Measurements from ENCODE around the gene UNC5A. TPM values are rescaled to one million over a fixed set of nuclear protein-coding genes. Genes with fewer than 3 reads are reported as not detected.

Gene UNC5A
- total and polyA plus RNA-seq, 8 donors = 0.09 to 3.6 (median 0.32) TPM

- FAIRE-seq = no peak
- H3K9me3 ChIP-seq = no peaks in the 10 kb centered on the region
- TF ChIP-seq, protein P1, sequence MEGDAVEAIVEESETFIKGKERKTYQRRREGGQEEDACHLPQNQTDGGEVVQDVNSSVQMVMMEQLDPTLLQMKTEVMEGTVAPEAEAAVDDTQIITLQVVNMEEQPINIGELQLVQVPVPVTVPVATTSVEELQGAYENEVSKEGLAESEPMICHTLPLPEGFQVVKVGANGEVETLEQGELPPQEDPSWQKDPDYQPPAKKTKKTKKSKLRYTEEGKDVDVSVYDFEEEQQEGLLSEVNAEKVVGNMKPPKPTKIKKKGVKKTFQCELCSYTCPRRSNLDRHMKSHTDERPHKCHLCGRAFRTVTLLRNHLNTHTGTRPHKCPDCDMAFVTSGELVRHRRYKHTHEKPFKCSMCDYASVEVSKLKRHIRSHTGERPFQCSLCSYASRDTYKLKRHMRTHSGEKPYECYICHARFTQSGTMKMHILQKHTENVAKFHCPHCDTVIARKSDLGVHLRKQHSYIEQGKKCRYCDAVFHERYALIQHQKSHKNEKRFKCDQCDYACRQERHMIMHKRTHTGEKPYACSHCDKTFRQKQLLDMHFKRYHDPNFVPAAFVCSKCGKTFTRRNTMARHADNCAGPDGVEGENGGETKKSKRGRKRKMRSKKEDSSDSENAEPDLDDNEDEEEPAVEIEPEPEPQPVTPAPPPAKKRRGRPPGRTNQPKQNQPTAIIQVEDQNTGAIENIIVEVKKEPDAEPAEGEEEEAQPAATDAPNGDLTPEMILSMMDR (IDR thresholded peaks at IDR 0.05) = no peak
- DNase-seq = no peak
- intact Hi-C loops (cut with DNase I) = no loop called here
- peaks cover 3 to 48% (median 25%) of the 10 kb centered on the region in 3 donors for H3K36me3 ChIP-seq
- H3K27ac ChIP-seq = no peak overlapping the region
- H3K4me3 ChIP-seq = no peak overlapping the region
- H3K4me1 ChIP-seq = no peaks in the 10 kb centered on the region
- no peaks in the 10 kb centered on the region for H3K27me3 ChIP-seq
- ATAC-seq = peak in 2 of 4 donors; percentile 29 to 56
- WGBS, 2 donors = 87 to 93% methylated on average over 5 of the region's 5 CpGs
These were observed 92.7 kb downstream of the UNC5A start for GRCh38 chr5:176902911-176903664.

DNA sequence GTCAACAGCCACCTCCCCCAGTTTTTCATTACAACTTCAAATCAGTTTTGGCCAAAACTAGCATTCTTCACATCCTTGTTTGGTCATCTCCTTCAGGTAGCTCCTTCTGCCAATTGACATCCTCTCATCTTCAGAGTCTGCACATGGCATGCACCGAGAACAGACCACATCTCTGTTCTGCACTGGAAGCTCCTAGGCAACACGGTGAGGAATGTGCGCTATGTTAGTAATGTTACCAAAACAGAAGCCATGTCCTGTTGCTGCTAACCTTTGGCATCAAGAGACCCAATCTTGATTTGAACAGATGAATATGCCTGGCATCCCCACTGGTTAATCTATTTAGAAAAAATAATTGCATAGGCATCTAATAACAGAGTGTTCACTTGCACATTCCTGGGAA is 93.9 kb downstream of the UNC5A start:
- intact Hi-C loops (cut with DNase I) = no loop called here
- Histone ChIP-seq H3K36me3 (peaks cover 3 to 57% (median 25%) of the 10 kb centered on the region in 3 donors), H3K9me3 (no peaks in the 10 kb centered on the region), H3K27me3 (no peaks in the 10 kb centered on the region), H3K4me3 (no peak overlapping the region), H3K4me1 (no peaks in the 10 kb centered on the region), H3K27ac (no peak overlapping the region)
- DNase-seq (no peak), FAIRE-seq (no peak), ATAC-seq (no peak)
- TF ChIP-seq, protein P1 (IDR thresholded peaks at IDR 0.05) = no peak
- 91 to 95% methylated on average over 3 of the region's 3 CpGs for WGBS, 2 donors

GRCh38 chr5:176906126-176906525 is 95.8 kb downstream of the UNC5A start:
- 87 to 88% methylated on average over 1 of the region's 1 CpG for WGBS, 2 donors
- no peaks in the 10 kb centered on the region for H3K4me1 ChIP-seq
- ATAC-seq (no peak), FAIRE-seq (no peak), DNase-seq (no peak)
- H3K36me3 ChIP-seq = peaks cover 3 to 61% (median 26%) of the 10 kb centered on the region in 3 donors
- H3K4me3 ChIP-seq = no peak overlapping the region
- intact Hi-C loops (cut with DNase I) = no loop called here
- no peak overlapping the region for H3K27ac ChIP-seq
- TF ChIP-seq, protein P1 (IDR thresholded peaks at IDR 0.05) = no peak
- H3K9me3 ChIP-seq = no peaks in the 10 kb centered on the region
- H3K27me3 ChIP-seq = no peaks in the 10 kb centered on the region

- WGBS, 2 donors = 74 to 83% methylated on average over 3 of the region's 3 CpGs
- DNase-seq (no peak), ATAC-seq (no peak), FAIRE-seq (no peak)
- intact Hi-C loops (cut with DNase I) = no loop called here
- Histone ChIP-seq H3K4me1 (no peaks in the 10 kb centered on the region), H3K27me3 (no peaks in the 10 kb centered on the region), H3K9me3 (no peaks in the 10 kb centered on the region), H3K36me3 (peaks cover 3 to 61% (median 29%) of the 10 kb centered on the region in 3 donors), H3K4me3 (no peak overlapping the region), H3K27ac (no peak overlapping the region)
- TF ChIP-seq, protein P1 (IDR thresholded peaks at IDR 0.05) = no peak
These were observed 96.4 kb downstream of the UNC5A start for GRCh38 chr5:176906796-176907195.

GRCh38 chr5:176908675-176909368 is 98.5 kb downstream of the UNC5A start:
- FAIRE-seq = no peak
- 95 to 96% methylated on average over 5 of the region's 5 CpGs for WGBS, 2 donors

More at GRCh38 chr5:176908675-176909368, 98.5 kb downstream of the UNC5A start:
- DNase-seq (no peak), ATAC-seq (no peak)
- H3K27ac ChIP-seq = no peak overlapping the region
- no peaks in the 10 kb centered on the region for H3K4me1 ChIP-seq
- no peak overlapping the region for H3K4me3 ChIP-seq
- peaks cover 3 to 56% (median 29%) of the 10 kb centered on the region in 3 donors for H3K36me3 ChIP-seq
- no peaks in the 10 kb centered on the region for H3K27me3 ChIP-seq
- TF ChIP-seq, protein P1 (IDR thresholded peaks at IDR 0.05) = no peak
- no peaks in the 10 kb centered on the region for H3K9me3 ChIP-seq
- intact Hi-C loops (cut with DNase I) = no loop called here

Data from pancreas (tissue), 10 donors.